Upper lobe of left lung (tissue), 4 donors: Measurements from ENCODE around the gene ERP44.

Experiments
- EP300 ChIP-seq, 4 donors: sonication (generic); formaldehyde crosslinking; IDR thresholded peaks; one replicate each; pipeline ENCODE4 v1.5.1; 2017; ENCODE audit warnings: antibody characterized with exemption in 4 of 4, control low read depth in 2 of 4
- POLR2A ChIP-seq, 4 donors: fragments of 450-650 bp; IDR thresholded peaks; one replicate each; pipeline ENCODE4 v1.5.1; 2016 to 2017; ENCODE audit warnings: antibody characterized with exemption in 4 of 4, mild to moderate bottlenecking in 2 of 4
- POLR2AphosphoS5 ChIP-seq, 2 donors: sonication (generic); formaldehyde crosslinking; IDR thresholded peaks; one replicate each; pipeline ENCODE4 v1.5.1; 2017; ENCODE audit warnings: antibody characterized with exemption in 2 of 2
- TF ChIP-seq, protein P1 (sequence below), 6 experiments: fragments of 450-650 bp in 4 of 6; fragments of 200-600 bp in 2 of 6; sonication (generic) in 2 of 6; IDR thresholded peaks; one replicate each; pipeline ENCODE4 v1.5.1; 2016 to 2019; ENCODE audit warnings: antibody characterized with exemption in 6 of 6

DNA sequence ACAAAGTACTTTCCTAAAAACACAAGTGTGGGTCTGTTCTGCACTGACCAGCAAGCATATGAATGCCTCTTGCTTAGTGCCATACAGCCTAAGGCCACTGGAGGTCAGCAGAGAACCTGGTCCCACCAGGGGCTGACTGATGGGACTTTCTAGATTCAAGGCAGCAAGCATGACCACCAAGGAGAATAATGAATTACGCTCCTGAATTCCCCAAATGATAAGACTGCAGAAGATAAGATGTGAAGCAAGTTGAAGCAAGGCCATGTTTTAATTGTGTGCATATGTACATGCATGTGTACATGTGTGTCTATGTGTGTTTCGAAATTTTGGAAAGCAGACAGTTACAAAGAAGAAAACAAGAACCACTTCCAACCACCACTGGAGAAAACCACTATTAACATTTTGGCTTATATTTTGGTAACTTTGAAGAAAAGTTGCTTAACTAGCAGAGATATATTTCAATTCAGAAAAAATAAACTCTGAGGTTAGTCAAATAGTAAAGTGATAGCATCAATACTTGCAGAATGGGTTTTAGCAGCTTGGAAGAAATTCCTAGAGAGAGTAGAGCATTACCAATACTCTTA, 70.5 kb downstream of the ERP44 start:
- TF ChIP-seq, protein P1, sequence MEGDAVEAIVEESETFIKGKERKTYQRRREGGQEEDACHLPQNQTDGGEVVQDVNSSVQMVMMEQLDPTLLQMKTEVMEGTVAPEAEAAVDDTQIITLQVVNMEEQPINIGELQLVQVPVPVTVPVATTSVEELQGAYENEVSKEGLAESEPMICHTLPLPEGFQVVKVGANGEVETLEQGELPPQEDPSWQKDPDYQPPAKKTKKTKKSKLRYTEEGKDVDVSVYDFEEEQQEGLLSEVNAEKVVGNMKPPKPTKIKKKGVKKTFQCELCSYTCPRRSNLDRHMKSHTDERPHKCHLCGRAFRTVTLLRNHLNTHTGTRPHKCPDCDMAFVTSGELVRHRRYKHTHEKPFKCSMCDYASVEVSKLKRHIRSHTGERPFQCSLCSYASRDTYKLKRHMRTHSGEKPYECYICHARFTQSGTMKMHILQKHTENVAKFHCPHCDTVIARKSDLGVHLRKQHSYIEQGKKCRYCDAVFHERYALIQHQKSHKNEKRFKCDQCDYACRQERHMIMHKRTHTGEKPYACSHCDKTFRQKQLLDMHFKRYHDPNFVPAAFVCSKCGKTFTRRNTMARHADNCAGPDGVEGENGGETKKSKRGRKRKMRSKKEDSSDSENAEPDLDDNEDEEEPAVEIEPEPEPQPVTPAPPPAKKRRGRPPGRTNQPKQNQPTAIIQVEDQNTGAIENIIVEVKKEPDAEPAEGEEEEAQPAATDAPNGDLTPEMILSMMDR (IDR thresholded peaks at IDR 0.05): peak; percentile 72 to 91 (median 83)
- no peak for TF ChIP-seq POLR2A (IDR thresholded peaks at IDR 0.05)
- no peak for TF ChIP-seq POLR2AphosphoS5 (IDR thresholded peaks at IDR 0.05)
- no peak for TF ChIP-seq EP300 (IDR thresholded peaks at IDR 0.05)
